Activated T-cell treated with anti-CD3 and anti-CD28 coated beads for 4 hours (primary cell): ENCODE results near the gene SOBP.
"Not testable (repeated sequence)": the region's sequence is repeated elsewhere in the genome, so short reads cannot be mapped to it uniquely, and the experiment has no call there.

Experiments
- DNase-seq: peaks from one replicate; pipeline ENCODE4 v3.0.0-alpha.2; 2020

Gene SOBP

DNA sequence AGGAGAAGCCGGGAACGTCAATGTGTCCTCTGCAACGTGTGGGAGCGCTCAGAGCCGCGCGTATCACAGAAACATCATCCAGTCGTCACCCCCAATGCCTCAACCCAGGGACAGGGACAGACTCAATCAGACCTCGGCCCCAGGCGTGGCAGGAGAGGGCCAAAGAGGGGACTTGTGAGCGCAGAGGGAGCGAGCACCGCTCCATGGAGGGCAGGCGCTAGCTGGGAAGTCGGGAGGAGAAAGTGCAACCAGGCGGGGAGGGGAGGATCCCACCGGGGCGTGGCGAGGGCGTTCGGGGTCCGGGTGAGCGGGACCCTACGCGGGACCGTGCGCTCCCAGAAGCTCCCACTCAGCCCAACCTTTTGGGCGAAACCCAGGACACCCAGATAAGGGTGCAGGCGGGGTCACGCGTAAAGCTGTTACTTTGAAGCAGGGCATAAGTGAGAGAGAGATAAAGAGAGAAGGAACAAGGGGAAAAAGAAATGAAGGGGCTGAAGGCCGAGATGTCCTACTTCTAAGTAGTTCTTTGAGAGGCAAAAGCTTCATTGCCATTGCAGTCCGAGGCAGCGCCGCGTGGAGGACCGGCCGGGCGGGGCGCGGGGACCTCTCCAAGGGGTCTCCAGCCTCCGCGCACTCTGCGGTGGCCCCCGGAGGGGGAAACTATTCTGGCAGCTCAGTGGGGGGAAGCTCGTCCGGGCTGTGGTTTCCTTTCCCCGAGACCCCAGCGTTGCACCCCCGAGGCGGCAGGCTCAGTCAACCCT is 862 bp upstream of the SOBP start:
- DNase-seq, result no peak

DNA sequence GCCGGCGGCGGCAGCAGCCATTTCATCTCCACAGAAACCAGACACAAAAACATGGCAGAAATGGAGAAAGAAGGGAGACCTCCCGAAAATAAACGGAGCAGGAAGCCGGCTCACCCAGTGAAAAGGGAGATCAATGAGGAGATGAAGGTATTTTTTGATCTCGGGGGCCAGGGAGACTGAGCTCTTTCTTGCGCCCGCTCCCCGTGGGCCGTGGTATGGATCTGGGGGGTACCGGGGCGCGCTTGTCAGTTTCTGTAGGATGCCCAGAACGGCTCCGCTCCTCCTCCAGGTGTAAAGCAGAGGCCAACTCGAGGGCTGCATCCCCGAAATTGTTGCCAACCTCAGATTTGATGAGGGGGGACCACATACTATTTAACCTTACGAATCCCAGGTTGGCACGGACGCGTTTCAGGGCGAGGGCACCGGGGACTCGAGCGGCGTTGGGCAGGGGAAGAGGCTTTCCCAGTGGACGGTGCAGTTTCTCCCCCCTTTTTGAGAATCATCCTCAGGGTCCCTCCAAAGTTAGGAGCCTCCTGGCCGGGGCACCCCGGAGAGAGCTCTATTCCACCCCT is 735 bp downstream of the SOBP start:
- DNase-seq, result no peak

DNA sequence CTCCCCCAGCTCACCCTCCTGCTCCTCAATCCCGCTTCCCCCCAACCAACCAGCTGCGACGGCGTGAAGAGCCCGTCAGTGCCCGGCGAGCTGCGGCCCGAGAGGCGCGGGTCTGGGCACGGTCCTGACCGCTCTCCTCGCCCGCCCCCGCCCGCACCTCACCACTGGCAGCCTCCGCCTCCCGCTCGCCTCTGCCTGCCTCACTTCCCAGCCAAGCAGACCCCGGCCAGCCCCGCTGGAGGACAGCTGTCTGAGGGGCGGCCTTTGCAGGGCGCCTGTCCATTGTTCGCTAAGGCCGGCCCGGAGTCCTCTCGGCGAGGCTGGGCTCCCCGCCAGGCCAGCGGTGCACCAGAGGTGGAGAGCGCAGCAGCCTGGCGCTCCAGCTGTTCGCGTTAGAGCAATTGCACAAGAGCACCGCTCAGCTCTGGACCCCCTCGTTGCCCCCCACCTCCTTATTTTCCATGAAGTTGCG is 1.3 kb downstream of the SOBP start:
- no peak for DNase-seq

DNA sequence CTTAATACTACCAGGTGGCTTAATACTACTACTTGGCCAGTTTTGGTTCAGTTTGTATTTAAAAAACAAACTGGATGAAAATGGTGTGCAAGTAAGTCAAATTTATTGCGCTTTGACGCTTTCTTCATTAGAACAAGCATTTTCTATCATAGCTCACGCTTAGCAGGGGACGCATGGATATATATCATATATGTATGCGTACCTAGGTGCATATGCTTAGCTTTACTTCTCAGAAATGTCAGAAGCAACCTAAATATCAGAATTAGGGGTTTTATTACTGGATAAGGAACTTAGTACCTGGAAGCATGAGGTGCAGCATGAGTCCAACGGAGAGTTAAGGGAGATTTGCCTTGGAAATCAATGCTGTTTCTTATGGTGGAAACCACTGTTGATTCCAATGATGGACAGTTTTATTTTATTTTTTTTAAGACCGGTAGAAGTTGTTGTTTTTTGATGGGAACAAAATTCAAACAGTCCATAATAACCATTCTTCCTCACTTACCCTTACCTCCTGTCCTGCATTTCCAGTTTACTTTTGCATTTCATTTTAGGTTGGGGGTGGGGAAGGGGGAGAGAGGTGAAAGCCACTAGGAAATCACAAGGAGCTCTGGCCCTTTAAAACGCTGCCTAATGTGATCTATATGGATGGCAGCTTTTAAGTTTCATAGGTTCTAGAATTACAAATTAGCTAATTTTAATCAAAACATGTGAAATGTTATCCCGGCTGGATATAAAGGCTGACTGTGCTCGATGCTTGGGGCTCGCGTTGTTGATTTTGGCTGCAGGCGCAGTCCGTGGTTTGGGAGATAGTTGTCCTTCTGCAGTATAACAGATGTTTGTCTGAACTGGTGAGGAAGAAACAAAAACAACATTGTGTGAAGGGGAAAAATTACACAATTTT is 2.1 kb downstream of the SOBP start:
- no peak for DNase-seq

DNA sequence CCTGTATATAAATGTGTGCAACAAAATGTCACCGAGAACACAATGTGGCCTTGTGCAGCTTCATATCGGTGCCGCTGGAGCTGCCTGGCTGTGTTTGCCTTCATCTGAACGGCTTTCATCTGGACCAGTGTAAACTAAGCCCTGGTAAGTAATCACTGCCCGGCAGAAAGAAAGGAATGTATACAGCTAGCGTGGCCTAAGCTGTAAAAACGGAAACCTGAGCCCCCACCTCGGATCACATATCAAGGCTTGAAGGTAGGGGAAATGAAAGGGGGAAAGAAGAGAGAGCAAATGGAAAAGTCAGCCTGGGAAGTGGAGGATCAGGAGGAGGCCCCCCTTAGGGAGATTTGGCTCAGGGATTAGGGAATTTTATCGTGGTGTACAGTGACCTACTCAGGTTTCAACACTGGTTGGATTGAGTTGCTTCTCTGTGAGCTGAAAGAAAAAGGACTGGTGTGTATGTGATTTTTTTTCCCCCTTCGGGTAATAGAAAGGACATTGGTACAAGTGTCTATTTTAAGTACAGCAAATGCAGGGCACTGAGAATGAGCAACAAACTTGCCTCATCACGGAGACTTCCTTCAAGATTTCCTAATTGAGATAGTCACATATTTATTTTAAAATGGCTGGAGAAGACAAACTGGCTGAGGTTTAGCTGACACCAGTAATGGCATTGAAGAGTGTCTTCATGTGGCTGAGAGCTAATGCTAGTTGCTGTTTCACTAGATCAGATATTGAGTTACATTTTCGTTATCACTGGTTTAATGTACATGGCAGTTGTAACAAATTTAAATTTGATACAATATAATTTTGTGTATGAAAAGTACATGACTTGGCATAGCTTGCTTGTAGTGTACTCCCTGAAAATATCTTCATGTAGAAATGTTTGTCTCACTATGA is 3.5 kb downstream of the SOBP start:
- DNase-seq, result no peak

DNA sequence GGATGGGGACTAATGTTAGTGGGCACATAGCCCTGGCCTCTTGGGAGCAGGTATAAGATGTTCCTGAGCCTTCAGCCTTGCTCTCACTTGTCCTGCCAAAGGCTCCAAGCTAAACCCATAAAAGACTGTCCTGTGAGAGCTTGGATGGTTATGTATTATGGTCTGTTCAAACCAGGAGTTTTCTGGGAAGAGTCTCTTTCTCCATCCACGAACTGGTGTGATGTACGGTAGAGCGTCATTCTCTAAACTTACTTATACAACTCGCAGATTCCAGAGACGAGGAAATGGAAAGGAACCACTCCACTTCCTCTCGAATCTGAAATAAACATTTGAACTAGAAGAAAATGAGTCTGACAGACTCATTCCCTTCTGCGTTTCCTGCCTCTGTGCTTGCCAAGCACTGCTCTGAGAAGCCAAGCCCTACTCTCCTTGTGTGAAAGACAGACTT is 5.3 kb downstream of the SOBP start:
- no peak for DNase-seq

DNA sequence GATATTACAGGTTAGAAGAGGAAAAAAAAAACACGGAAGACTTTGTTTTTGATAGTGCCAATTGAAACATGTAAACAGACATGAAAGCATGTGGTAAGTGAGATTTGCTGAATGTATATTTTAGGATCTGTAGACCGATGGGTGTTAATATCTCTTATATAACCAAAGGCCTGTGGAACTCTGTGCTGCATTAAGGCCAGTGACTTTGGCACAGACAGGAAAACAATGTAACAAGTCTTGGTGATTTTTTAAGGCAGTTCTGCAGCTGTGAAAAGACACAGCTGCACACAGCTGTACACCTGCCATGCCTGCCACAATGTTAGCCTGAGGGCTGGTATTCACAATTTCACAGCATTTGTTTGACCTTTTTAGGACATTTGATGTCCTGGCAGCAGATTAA is 6.1 kb downstream of the SOBP start:
- no peak for DNase-seq

DNA sequence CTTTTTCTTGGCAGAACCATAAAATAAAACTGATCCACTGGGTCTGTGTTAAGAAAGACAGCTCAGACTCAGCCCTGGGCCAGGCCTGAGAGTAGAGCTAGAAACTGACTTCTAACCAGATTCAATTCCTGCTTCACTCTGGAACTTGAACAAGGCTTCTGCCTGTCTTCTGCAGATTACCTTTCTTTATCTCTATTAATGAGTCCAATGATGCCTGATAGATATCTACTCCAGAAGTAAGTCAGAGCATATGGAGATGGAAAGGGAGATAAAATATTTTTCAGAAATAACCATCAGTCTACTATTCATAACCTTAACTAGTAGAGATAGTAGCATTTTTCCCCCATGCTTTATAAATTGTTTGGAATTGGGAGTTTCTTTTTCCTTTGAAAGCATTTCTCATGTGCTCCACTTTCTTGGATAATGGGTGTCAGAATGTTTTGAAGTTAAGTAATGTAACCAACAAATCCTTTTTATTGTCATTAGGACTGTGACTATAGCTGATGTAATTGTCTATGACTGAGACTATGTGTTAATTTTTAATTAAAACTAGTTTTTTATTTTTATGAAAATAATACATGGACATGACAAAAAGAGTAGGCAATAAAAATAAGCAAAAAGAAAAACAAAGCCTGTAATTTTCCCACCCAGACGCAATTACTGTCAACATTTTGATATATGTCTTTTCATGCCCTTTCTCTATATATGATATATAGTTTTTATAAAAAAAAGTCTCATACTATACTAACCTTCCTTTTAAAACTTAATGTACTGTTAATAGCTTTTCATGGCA is 7.2 kb downstream of the SOBP start:
- no peak for DNase-seq

DNA sequence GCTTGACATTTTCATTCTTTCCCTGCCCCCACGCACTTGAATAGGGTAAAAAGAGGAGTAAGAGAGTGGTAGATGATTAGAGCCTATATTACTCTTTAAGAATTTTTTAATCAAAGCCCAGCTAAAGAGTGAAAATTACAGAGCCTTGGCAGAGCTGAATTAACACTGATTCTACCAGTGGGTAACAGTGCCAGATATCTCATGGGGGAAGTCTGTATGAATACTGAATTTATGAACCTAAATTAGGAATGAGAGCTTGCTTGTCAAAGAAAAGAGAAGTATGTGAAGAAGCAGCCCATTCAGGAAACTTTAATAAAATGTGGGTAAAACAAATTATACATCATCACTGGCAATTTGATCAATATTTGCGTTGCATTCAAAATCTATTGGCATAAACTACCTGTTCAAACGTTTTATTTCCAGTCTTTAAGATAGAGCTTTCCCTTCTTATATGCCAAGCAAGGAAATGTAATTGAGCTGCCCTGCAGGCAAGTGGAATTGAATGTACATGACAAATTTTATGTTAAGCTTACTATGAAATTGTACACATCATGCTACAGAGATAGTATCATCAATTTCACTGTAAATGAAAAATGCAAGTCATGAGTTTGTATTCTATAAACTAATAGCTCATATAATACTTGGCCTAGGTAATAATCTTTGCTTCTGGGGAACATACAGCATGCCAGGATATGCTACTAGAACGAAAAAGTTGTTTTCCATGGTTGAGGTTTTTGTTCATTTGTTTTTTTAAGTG is 14.5 kb downstream of the SOBP start:
- no peak for DNase-seq

DNA sequence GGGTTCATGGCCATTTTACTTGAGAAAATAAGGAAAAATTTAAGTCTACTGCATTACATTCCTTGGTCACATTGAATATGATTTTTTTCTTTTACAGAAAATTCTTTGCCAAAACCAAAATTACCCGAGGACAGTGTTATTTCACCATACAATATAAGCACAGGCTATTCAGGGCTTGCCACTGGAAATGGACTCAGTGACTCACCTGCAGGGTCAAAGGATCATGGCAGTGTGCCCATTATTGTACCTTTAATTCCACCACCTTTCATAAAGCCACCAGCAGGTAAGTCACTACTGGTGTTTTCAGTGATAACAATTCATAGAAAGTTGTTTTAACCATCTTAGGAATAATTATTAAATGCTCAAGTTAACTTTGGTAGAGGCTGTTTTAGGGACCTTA is 16.2 kb downstream of the SOBP start:
- DNase-seq, result no peak

DNA sequence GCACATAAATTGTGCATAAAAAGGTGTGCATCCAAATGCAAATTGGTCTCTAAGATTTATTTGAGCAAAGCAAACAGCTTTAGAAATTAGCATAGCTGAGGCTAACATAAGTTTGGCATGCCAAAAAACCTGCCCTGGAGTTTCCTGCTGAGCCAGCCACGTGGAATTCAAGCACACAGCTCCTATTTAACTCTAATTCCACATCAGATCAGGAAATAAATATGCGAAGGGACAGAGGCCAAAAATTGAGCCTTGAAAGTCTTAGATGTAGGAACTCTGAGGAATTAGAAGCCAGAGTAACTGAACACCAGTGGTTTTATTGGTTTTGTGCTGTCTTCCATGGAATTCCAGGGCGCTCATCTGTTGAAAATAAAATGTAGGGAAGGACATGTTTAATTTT is 19.6 kb downstream of the SOBP start:
- DNase-seq, result no peak

DNA sequence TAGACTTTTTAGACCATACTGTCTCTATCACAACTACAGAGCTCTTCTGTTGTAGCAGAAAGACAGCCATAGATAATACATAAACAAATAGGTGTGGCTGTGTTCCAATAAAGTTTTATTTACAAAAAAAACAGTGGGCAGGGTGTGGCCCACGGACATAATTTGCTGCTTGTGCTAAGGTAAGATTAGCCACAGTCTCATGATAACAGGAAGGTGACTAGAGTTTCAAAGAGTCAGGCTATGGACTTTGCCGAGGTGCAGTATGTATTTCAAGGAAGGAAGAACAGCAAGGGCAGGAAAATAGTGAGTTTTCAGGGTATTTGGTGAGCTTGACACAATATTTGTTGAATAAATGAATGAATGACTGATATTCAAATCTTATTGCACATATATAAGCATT is 20.2 kb downstream of the SOBP start:
- DNase-seq, result no peak

DNA sequence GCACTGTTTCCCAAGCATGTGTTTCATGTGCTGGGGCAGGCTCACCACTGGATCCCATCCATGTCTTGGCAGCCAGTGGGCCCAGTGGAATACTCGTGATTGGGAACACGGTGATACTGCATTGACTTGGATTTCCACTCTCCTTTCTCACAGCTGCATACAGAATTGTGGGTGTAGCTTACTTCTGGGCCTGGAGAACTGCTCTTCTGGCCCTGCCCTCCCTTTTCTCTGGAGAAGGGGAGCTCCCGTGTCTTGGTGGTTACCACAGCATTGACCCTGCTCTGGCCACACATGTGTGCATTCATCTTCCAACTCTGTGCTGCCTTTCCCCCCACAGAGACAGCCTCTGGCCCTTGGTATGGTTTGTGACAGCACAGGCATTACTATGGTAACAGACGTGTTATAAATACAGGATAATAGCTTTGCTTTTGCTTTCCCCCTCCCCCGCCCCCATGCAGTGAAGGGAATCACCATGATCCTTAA is 21.6 kb downstream of the SOBP start:
- no peak for DNase-seq

DNA sequence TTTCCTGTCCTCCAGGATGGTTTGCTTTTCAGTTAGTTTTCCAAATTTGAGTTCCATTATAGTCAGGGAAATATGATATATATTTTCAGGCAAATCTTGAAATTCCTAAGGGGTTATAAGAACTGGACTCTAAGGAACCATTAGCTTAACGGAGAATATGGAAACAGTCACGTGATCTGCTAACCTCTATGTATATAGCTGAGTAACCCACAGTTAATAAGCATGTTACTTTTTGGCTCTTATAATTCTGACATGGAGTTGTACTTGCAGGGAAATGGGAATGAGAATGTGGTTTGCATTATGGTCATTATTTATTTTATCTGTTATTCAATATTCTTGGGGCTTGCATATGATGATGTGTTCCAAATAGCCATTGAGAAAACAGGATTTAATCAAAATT is 23.3 kb downstream of the SOBP start:
- no peak for DNase-seq

DNA sequence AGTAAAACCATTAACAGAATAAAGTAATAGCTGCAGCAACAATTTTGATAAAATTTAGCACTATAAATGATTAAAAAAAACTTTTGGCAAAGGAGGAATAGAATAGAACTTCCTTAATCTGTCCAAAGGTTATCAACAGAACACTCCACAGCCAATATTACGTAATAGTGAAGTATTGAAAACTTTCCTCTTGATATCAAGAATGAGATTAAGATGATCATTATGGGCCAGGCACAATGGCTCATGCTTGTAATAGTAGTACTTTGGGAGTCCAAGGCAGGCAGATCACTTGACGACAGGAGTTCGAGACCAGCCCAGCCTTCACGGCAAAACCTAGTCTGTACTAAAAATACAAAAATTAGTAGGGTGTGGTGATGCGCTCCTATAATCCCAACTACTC is 26.0 kb downstream of the SOBP start:
- DNase-seq, result no peak

DNA sequence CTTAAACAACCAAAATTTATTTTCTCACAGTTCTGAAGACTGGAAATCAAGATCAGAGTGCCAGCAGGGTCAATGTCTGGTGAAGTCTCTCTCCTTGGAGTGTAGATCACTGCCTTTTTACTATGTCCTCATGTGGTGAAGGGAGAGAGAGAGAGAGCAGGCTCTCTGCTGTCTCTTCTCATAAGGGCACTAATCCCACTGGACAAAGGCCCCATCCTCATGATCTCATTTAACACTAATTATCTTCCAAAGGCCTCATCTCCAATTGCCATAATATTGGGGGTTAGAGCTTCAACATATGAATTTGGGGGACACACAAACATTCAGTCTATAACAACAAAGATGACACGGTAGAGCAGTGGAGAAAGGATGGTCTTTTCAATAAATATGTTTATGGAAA is 27.4 kb downstream of the SOBP start:
- no peak for DNase-seq

DNA sequence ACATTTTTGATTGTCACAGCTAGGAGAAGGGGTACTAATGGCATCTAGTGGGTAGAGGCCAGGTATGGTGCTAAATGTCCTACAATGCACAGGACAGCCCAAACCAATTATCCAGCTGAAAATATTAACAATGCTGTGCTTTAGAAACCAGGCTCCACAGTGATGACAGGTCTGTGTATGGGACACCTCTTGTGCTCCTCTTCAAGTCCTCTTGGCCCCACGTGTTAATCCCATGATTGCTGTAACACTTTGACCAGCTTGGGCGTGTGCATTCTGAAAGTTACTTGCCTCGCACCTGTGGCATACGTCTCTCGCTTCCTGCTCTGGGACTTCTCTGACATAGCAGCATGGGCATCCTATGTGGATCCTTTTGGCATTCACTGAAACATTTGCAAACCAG is 29.3 kb downstream of the SOBP start:
- DNase-seq, result not testable (repeated sequence)

DNA sequence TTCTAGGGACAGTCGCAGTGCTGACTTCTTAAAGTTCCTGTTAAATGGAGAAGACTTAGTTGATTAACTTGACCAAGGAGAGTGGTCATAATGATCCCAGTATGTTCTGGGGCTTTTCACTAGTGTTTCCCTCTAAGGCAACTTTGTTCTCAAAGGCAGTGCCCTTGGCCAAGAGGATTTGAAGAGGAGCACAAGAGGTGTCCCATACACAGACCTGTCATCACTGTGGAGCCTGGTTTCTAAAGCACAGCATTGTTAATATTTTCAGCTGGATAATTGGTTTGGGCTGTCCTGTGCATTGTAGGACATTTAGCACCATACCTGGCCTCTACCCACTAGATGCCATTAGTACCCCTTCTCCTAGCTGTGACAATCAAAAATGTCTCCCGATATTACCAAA is 30.8 kb downstream of the SOBP start:
- DNase-seq, result not testable (repeated sequence)

DNA sequence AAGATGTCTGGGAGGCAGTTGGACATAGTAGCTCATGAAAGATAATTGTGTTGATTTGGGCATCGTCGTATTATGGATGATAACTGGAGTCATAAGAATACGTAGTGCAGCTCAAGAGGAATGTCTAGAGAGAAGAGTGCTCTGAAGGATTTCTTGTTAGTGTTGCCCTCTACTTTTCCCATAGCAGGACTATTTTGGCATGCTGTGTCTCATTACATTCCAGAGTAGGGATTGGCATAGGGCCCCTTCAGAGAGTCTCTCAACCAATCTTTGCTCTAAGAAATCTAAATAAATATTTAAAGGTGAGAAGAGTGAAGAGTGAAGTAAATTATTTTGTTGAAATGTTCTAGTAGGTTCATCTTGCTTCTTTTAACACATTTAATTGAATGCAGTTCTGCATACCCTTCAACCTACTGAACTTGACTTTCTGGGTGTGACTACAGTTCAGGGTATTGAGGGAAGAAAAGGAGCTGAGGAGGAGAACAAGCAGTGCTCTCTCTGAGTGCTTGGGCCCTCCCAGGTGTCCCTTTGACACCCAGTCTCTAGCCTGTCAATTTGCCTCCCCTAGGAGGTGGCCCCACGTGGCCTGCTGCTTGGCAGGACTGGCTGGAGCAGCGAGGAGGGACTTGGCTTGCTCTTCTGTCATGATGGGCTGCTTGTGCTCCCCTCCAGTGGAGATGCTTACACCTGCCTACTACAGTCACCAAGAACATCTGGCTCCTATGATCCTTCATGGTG is 33.3 kb downstream of the SOBP start:
- DNase-seq, result no peak

DNA sequence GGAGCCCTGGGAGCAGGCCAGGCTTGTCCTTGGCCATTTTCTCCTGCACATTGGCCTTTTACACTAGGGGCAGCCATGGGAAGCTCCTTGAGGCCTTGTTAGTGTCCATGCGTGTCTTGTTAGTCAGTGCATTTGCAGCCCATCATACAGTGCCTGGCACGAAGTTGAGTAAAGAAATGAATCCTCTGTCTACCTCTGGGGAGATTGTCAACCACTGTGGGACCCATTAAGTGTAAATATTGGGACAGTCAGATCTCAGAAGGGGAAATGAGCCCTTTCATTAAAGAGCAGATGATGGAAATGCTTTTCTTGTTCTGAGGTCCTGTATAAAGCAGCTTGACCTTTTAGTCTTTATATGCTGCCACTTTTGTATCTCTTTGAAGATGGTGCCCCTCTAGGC is 33.9 kb downstream of the SOBP start:
- DNase-seq, result no peak
